DMS114 treated with DMSO at 0.1 percent for 48 hours (cell line): ENCODE measurements around the gene POLR3A.
A peak's percentile ranks its signal among the peaks of the same experiment; 100 is the strongest.

ENCODE experiments used
- DNase-seq: peaks from one replicate; lab custom pipeline; 2025; ENCODE audit not compliant: unreplicated experiment; lab: John Stamatoyannopoulos, UW

POLR3A gene

DNA sequence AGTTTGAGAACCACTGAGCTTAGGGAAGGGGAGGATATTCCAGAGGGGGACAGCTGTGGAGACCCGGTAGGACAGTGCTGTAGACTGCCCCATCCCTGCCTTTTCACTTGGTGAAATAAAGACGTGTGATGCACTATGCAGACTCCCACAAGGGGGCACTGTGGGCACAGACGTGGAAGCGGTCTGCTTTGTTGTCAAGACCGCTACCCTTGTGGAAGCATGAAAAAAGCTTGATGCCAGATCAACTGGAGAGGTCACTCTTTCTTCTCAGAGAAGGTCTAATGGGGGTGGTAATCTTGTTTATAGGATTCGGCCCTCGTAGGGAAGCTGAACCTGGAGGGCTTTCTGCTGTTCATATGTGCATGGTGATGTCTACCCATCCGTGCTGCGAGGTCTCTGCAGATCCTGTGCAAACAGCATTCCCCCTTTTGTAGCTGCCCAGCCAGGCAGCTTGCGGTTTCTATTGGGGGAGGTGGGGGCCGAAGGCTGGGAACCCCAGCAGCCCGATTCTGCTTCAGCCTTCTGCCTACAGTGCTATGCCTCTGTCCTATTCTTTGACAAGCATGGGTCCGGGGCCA, 18.1 kb upstream of the POLR3A start:
- DNase-seq = peak; percentile 75

DNA sequence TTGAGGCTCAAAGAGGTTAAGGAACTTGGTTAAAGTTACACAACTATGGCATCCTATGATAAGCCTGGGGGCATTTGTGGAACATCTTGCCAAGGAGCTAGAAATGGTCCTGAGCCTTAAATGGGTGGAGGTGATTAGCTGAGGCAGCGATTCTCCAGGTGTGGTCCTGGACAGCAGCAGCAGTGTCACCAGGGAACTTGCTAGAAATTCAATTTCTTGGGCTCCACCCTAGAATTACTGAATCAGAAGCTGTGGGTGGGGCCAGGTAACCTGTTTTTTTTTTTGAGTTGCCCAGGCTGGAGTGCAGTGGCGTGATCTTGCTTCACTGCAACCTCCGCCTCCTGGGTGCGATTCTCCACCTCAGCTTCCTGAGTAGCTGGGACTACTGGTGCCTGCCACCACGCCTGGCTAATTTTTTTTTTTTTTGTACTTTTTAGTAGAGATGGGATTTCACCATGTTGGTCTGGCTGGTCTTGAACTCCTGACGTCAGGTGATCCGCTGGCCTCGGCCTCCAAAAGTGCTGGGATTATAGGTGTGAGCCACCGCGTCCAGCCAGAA, 17.5 kb upstream of the POLR3A start:
- no peak for DNase-seq

DNA sequence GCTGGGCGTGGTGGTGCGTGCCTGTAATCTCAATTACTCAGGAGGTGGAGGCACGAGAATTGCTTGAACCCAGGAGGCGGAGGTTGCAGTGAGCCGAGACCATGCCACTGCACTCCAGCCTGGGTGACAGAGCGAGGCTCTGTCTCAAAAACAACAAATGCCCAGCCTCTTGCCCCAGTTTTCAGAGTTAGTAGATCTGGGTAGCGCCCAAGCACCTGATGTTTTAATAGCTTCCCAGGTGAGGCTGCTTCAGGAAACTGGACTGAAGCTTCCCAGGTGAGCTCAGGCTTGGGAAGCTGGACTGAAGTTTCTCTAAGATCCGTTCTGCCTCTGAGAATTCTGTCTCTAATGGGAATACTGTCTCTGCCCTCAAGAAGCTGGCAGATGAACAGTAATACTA, 16.5 kb upstream of the POLR3A start:
- no peak for DNase-seq

DNA sequence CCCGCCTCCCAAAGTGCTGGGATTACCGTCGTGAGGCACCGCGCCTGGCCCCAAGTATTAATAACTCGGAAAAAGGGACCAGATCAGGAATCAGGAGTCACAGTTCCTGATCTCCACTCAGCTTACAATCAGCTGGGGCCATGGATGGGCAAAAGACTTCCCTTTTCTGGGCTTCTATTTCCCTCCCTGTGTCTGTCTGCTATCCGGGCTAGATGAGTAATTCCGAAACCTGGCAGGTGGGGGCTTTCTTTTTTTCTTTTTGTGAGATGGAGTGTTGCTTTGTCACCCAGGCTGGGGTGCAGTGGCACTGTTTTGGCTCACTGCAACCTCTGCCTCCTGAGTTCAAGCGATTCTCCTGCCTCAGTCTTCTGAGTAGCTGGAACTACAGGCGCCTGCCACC, 15.9 kb upstream of the POLR3A start:
- DNase-seq = no peak

DNA sequence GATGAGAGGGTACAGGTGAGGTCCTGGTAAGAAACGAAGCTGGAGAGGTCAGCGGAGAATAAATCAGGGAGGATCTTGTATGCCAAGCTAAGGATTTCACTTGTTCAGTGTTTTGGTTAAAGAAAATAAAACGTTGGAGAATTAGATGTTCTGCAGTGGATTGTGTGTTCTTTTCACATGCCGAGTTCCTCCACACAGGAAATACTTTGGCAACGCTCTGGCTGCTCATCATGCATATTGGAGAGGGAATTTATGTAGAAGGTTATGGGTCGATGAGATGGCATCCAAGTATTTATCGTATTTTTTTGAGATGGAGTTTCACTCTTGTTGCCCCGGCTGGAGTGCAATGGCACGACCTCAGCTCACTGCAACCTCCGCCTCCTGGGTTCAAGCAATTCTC, 15.4 kb upstream of the POLR3A start:
- no peak for DNase-seq

DNA sequence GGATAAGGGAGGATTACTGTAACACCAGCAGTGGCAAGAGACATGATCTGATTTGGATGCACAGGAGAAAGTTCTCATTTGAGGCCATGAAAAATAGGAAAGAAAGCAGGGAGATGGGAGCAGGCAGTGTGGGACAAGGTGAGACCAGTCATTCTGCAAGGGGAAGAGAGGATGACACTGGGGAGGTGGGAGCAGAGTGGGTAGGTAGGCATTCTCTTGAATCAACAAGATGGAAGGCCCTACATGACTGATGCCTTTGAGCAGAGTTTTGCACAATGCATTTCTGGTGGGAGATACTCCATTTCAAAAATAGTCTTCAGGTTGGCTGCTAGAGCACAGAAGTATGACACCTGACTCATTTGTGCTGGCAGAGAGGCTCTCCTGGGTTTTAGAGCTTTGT, 14.9 kb upstream of the POLR3A start:
- DNase-seq = no peak

DNA sequence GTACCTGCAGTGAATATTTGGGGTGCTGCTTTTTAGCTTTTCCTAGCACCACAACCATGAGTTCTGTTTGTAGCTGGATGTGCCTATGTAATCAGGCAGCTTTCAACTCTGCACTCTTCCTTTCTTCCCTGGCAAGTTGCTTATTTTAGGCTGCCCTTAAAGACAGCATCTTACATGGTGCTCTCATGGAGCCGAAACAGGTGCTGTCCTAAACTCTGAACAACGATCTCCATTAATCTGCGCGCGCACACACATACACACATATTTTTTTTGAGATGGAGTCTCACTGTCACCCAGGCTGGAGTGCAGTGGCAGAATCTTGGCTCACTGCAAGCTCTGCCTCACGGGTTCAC, 13.4 kb upstream of the POLR3A start:
- no peak for DNase-seq

DNA sequence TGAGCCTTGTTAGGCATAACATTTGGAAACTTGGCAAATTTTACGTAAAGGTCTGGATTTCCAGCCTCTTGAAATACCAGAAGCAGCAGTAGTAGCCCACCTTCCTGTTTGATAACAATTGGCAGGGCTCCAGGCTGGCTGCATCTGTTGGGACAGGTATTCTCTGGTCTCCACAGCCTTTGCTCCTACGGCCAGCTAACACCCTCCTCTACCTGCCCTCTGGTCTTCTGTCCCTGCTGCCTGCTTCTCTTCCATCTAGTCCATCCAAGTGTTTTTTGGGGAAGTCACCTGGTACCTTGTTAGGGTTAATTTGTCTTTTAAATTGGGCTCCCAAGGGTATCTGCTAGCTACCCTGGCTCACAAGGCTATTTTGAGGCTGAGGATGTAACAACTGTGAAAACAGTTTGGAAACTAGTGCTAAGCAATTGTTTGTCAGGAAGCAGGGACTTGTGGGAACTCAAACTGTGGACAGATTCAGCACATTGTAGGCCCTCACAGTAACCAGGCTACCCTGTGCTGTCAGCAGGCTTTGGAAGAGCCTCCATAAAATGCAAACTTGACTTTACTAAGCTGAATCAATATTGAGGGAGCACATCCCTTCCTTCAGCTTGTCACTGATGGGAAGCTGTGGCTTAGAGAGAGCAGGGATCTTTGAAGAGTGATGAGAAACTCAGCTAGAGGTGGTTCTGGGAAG, 12.9 kb upstream of the POLR3A start:
- DNase-seq = no peak

DNA sequence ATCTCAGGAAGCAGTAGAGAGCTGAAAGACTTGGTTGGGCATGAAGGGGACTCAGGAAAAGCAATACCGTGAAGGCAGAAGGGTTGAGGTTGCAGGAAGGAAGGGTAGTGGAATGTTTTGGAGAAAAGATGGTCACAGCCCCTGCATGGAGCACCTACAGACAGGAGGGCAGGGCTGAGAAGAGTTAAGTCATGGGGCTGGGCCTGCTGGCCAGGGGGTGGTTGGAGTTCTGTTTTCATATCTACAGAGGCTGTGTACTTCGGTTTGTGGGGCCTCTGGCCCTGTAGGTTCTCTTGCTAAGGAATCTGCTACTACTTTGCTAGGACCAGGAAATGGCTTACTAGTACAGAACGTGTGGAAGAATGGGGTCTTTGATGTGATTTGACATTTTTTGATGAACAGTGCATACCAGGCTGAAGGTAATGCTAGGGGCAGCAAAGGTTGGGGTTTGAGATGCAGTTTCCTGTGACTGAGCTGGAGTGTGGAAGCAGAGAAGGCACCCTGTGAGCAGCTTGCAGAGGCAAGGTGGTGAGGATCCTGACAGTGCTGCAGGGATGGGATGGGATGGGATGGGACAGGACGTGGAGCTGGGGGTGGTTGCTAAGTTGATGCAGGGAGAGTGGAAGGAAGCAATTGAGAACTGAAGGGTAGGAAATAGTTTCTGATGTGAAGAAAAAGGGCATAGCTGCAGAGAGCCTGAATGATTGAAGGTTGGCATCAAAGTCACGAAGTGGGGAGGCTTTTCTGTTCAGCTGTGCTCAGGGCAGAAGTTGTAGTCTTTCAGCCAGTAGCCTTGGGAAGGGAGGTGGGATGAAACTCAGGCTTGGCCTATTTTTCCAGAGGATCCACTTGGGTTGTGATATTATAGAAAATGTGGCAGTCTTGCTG, 12.1 kb upstream of the POLR3A start:
- DNase-seq = no peak

DNA sequence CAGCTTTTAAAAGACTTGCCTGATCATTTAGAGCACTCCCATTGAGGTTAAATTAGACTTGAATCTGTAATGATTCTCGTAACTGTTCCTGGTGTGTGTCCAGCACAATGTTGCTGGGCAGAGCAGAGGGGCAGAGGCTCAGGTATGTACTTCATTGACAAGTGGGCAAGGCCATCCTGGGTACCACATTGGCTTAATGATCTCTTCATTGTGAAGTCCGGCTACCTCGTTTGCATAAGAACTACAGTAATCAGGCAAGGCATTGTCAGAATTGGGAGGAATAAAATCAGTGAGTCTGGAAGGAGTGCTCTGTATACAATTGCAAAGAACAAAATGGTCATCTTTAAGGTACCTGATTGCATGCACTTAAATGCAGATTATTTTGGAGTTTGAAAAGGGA, 10.4 kb upstream of the POLR3A start:
- DNase-seq = no peak

DNA sequence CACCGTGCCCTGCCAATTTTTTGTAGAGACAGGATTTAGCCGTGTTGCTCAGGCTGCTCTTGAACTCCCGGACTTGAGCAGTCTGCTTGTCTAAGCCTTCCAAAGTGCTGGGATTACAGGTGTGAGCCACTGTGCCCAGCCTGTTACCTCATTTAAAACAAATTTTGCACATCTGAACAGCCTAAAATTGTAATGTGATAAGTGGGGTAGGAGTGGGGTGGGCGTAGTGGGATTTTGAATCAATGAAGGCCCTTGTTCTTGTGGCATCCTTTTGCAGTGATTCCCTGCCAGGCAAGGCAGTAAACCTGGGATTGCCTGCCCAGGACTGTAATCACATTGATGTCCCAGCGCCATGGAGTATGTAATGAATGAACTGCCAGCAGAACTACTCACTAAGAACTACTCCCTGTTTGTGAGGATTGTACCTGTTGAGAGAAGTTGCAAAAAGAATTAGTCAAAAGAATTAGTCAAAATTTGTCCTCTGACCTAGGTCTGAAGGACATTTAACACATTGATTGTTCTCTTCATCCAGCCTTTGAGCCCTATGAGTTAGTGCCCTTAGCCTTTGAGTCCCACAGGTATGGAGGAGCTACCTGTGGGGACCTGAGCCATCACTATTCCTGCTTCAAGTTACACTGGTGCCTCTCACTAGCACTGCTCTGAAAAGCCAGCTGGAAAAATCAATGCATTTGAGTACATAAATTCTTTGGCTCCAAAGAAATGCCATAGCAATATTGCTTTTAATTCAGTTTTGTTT, 9.7 kb upstream of the POLR3A start:
- no peak for DNase-seq

DNA sequence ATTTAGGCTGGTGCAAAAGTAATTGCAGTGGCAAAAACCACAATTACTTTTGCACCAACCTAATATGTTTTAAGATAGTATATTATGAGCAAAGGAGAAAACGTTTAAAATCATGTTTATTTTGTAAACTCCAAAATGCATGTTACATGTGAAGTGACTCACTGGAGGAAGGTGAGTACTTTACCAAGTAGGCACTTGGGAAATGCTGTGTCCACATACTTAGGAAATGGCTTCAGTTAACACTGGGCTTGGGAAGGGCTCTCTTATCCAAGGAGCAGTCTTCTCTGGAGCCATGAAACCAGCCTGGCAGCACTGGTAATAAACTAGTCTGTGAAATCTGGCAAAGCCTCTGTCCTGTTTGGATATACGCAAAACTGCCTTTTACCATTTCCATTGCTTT, 8.8 kb upstream of the POLR3A start:
- DNase-seq = no peak

DNA sequence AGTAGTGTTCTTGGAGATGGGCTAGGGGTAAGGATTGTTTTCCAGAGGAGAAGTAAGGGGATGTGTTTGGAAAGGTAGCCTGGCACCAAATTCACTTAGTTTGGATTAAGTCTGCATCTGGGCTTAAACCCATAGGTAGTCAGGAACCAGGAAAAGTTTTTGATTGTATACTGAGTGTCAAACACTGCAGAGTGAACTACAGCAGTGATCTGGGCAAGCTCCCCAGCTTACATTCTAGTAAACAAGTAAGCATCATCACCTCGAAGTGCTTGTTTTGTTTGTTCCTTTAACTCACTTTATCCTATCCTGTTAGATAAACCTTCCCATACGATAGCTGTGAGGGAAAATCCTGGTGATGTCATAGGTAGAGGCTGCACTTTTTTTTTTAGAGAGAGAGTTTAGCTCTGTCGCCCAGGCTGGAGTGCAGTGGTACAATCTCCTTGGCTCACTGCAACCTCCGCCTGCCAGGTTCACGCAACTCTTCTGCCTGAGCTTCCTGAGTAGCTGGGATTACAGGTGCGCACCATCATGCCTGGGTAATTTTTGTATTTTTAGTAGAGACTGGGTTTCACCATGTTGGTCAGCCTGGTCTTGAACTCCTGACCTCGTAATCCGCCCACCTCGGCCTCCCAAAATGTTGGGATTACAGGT, 6.7 kb upstream of the POLR3A start:
- DNase-seq = no peak

DNA sequence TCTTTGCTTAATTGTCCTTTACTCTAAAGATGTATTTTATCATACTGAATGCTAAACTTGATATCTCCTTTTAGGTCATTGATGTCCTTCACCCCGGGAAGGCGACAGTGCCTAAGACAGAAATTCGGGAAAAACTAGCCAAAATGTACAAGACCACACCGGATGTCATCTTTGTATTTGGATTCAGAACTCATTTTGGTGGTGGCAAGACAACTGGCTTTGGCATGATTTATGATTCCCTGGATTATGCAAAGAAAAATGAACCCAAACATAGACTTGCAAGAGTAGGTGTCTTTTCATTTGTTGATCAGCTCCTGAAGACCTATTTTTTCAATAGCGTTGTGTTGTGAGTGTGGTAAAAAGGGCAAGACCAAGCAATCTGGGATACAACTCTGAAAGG, 6.1 kb upstream of the POLR3A start:
- DNase-seq = no peak

DNA sequence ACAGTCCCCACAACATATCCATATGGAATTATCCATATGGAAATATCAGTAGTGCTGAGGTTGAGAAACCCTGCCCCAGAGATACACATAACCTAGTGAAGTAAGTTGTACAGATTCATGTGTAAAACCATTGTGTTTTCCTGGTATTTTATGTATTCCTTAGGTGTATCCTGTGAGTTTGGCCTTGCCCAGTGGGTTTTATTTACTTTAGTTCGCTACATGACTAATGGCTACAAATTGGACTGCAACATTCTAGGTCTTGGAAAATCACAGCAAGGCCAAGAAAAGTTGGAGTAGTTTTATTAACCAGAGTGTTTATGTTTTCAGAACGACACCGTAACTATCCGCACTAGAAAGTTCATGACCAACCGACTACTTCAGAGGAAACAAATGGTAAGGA, 5.7 kb upstream of the POLR3A start:
- no peak for DNase-seq

DNA sequence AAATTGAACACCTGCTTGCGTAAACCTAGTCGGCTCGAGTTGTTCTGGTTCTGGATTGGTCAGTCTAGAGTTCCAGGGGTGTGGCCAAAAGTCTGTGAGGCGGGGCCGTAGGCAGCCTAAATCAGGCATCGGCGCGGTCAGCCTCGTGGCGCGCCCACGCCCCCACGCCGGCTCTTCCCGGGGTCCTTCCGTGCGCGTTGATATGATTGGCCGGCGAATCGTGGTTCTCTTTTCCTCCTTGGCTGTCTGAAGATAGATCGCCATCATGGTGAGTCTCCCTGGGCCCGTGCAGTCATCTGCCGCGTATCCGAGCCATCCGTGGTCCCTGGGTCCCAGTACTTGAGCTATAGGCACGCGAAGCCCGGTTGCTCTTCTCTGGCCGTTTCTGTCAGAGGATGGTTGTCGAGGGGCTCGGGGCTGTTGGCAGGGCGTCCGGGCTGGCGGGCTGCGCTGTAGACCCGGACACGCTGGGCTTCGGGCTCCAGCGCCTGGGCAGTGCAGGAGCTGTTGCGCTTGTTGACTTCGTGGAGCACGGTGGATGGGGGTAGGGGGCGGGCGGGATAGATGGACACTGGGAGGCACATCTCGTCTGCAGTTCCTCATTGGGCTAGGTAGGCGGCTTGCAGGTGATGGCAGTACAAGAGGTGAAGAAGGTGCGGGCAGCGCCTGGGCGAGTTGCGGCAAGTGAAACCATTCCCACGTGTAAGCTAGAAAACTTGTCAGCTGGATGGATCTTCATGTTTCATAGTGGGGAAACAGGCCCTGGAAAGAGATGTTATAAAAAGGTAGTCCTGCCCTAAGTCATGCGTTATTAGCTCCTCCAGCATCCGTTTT, 4.5 kb upstream of the POLR3A start, which contains the start of gene RPS24:
TSS of gene RPS24 (plus strand) at position 227 of the 834 bp plus-strand sequence. CDS start at position 266, 39 bp downstream.
- DNase-seq = peak; percentile 99

DNA sequence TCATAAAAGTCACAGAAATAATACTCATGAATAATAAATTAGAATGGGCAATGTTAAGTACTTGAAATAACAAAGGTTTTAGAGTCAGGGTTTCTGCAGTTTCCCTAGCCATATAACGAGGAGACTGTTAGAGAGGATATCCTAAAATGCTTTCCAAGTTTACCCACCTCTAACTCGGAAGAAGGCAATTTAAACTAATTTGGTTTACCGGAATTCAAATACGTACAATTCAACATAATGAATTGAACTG, 4.0 kb upstream of the POLR3A start:
- no peak for DNase-seq

DNA sequence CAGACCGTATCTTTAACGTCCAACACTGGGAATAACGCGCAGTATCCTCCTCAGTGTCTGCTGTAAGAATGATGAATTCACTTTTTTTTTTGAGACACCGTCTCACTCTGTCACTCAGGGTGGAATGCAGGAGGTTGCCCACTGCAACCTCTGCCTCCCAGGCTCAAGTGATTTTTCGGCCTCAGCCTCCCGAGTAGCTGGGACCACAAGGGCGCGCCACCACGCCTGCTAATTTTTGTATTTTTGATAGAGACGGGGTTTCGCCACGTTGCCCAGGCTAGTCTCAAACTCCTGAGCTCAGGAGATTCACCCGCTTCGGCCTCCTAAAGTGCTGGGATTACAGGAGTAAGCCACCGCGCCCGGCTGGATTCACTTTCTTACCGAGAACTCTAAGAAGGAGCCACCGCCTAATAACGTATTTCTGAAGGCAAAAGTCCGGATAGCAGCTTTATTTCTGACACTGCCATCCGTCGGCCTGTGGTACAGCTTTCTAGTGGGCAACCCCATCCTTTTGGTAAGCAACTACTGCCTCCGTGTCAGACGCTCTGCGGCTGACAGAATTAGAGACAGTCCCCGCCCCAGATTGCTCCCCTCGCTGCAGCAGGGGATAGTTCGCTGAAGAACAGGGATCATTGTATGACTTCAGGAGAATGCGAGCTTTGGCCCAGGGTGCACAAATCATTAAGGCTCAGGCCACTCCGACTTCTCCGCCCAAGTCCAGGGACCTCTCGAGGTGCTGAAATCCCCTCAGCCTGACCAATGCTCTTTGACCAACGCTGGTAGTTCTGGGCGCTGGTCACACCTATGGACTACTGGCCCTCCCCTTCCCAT, 662 bp downstream of the POLR3A start:
- no peak for DNase-seq

DNA sequence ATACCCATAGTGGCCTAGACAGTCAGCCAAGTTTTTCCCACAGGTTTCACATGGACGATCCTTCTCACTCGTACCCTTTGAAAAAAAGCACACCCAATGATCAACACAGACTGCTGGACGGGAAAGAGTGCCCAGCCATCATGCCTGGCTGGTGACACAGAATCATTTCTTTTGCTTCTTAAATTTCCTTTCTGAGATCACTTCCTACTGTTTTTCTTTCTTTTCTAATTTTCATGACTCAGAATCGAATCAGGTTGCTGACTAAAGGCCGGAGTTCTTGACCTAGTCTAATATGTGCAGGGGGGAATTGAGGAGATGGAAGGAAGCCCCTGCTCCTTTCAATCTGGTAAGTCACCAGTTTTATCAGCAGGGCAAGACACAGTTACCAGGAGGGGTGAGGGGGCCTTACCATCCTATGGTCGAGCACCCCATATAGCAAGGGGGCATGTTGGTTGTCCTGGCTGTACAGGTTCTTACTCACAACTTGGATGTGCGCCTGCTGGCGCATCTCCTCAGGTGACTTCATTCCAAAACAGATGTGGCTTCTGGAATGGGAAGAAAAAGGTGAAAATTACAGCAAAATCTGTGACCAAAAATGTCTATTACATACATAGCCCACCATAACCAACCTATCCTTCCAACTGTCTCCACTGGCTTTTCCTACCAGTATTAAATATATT, 3.5 kb downstream of the POLR3A start:
- DNase-seq = no peak
